ENCODE results near the gene SIVA1. TPM values are rescaled to one million over a fixed set of nuclear protein-coding genes. Genes with fewer than 3 reads are reported as not detected.

Gene SIVA1
- polyA plus RNA-seq, 1 donor from 2014 or later = 195 TPM

DNA sequence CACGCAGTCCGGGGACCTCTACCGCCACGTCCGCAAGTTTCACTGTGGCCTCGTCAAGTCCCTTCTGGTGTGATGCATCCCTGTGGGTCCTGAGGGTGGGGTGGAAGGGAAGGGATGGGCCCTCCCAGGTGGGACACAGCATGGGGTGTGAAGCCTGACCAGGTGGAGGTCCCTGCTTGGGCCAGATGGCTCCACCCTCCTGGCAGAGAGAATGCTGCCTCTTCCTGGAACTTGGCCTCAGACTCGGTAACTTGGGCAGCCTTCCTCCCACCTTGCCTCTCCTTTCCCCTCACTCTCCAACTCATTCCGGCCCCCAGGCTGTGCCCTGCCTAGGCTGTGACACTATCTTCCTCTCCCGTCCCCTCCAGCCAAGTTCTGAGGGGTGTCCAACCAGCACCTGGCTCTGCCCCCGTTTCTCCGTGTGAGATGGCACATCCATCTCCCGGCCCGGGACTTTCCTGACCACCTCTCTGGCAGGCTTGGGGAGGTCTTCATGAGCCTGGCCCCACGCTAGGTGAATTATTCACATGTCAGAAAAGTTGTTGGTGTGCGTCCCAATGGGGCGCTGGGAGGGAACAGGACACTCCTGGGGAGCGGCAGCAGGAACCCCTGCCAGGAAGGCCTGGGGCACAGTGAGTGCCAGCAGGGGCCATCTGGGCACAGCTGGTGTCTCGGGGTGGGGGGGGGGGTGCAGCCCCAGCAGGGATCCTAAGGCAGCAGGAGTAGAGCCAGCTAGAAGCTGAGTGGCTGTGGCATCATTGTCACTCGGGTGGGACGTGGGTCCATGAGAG lies 49.6 kb downstream of the SIVA1 start:
- Mint-ChIP-seq H3K4me3 (peak overlapping the region in 2 of 4 donors; percentile 67 to 81), H3K9me3 (no peaks in the 10 kb centered on the region), H3K27ac (peak overlapping the region in 1 of 3 donors; percentile 35), H3K4me1 (peaks cover 10 to 18% (median 16%) of the 10 kb centered on the region in 3 donors), H3K27me3 (no peaks in the 10 kb centered on the region), H3K36me3 (no peaks in the 10 kb centered on the region)

DNA sequence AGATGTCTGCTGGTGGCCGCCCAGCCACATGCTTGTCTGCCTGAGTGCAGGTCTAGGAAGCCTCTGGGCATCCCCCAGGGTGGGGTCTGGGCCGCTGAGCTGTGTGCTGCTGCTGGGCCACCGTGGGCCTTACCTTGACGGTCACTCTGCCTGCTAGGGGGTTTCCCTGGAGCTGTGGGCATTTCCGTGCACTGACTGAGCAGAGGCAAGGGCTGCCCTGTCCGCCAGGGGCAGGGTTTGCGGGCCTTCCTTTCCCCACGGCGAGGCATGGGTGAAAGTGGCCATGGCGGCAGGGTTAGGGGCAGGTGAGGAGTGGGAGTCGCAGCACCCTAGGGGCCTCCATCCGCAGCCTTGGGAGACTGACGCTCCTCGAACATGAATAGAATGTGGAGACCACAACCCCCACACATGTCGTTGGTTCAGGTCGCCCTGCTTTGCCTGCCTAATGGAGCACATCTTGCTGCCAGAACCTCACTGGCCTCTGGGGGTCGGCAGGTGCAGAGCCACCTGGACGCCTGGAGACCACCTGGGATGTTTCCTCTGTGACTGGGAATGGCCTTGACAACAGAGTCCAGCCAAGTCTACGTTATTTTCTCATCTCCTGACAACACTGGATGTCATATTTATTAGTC lies 50.4 kb downstream of the SIVA1 start:
- H3K27me3 Mint-ChIP-seq = no peaks in the 10 kb centered on the region
- no peaks in the 10 kb centered on the region for H3K36me3 Mint-ChIP-seq
- peaks cover 10 to 17% (median 11%) of the 10 kb centered on the region in 3 donors for H3K4me1 Mint-ChIP-seq
- peak overlapping the region in 2 of 4 donors; percentile 23 to 48 for H3K4me3 Mint-ChIP-seq
- no peaks in the 10 kb centered on the region for H3K9me3 Mint-ChIP-seq
- H3K27ac Mint-ChIP-seq = no peak overlapping the region

DNA sequence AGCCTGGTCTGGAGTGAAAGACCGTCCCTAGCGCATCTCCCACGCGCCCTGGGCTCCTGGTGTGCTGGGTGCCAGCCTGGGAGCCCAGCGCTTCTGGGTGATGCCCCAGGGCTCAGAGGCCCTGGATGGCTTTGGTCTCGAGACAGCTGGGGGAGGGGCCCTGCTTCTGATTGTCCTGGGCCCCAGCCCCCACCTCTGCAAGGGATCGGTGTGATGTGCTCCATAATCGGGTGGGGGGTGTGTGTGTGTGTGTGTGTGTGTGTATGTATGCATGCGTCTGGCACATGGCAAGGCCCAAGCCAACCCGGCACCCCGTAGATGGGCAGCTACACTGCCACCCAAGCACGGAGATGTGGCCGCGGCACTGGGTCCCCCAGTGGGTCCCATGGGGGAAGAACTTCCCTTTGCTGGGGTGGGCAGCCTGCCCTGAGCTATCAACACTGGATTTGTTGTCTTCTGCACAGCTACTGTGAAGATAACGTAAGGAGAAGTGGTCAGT lies 51.0 kb downstream of the SIVA1 start:
- no peaks in the 10 kb centered on the region for H3K27me3 Mint-ChIP-seq
- peaks cover 8 to 11% (median 11%) of the 10 kb centered on the region in 3 donors for H3K4me1 Mint-ChIP-seq
- no peaks in the 10 kb centered on the region for H3K9me3 Mint-ChIP-seq
- peak overlapping the region in 1 of 3 donors; percentile 91 for H3K27ac Mint-ChIP-seq
- no peaks in the 10 kb centered on the region for H3K36me3 Mint-ChIP-seq
- H3K4me3 Mint-ChIP-seq = peak overlapping the region in 1 of 4 donors; percentile 48

DNA sequence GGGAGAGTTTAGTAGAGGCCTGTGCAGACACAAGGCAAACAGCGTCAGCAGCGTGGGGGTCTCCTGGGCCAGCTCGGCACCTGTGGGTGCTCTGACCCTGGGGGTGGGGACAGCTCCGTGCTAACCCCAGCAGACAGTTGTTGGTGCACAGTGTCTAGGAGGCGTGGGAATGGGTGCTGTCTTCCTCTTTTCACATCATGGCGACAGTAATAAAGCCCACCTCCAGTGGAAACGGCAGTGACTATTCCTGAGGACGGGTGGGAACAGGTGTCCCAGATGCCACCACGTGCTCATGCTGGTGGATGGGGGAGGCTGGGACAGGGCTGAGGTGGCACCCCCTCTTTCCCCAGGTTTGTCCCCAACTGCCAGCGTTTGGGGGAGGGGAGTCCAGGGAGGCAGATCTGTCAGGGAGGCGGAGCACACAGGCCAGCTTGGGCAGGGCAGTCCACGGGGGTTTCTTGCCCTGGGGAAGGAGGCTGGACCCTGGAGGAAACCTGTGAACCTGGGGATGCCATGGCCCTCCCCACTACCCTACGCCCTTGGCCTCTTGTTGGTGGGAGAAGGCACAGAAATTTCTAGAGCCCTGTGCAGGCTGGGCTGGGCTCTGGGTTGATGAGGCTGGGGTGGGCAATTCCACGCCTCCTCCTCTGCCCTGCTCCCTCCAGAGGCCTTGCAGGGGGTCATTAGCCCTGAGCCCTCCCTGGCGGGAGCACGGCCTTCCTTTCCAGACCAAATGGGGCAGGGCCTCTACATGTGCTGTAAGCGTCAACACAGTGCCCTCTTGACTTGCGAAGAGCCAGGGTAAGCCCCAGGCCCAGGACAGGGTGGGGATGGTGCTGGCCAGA lies 51.8 kb downstream of the SIVA1 start:
- H3K9me3 Mint-ChIP-seq = no peaks in the 10 kb centered on the region
- H3K27ac Mint-ChIP-seq = peak overlapping the region in 1 of 3 donors; percentile 91
- H3K27me3 Mint-ChIP-seq = no peaks in the 10 kb centered on the region
- H3K36me3 Mint-ChIP-seq = no peaks in the 10 kb centered on the region
- peaks cover 3 to 8% (median 6%) of the 10 kb centered on the region in 3 donors for H3K4me1 Mint-ChIP-seq
- H3K4me3 Mint-ChIP-seq = peak overlapping the region in 1 of 4 donors; percentile 48

DNA sequence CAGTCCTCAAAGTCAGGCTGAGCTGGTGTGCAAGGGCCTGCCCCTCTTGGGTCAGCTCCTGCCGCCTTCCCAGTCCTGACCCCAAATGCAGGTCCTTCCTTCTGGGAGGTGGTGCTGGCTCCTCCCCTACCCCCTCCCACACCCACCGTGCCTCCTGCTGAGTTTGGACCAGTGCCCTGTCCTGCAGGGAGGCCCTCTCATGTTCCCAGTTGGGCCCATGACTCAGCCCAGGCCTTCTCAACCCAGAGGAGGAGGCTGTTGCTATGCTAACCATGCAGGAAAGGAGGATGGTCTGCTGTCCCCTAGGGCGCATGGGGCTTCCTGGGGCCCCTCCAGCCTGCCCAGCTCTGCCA lies 52.4 kb downstream of the SIVA1 start:
- no peak overlapping the region for H3K4me3 Mint-ChIP-seq
- H3K36me3 Mint-ChIP-seq = no peaks in the 10 kb centered on the region

DNA sequence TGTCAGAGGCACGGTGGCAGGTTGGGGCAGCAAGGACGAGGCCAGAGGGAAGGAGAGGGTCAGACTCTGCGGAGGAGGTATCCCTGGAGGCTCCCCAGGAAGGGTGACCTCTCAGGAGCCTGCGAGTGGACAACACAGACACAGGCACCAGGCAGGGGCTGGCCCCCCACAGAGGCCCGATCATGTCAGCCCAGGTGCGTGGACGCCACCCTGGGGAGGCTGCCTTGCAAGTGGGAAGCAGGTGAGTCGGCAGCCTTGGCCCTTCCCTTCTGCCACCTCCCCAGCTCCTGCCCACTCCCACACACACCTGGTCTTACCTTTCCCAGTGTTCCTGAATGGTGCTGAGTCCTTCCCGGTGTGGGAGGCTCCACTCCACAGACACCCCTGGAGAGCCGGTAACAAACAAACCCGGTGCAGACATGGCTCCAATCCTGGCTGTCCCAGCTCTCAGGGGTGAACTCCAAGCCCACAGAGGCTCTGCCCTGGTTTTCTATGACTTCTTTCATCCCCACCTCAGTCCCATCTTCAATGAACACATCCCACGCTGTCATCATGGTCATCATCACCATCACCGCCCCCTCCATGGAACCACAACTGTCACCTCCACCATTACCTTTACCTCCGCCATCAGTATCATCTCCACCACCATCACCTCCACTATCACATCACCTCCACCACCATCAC lies 53.1 kb downstream of the SIVA1 start:
- peaks cover 3 to 6% (median 5%) of the 10 kb centered on the region in 3 donors for H3K4me1 Mint-ChIP-seq
- H3K27ac Mint-ChIP-seq = no peak overlapping the region

More for the DNA sequence above, 52.4 kb downstream of the SIVA1 start:
- Mint-ChIP-seq H3K27me3 (no peaks in the 10 kb centered on the region), H3K27ac (no peak overlapping the region), H3K4me1 (peaks cover 3 to 6% (median 5%) of the 10 kb centered on the region in 3 donors), H3K9me3 (no peaks in the 10 kb centered on the region)

DNA sequence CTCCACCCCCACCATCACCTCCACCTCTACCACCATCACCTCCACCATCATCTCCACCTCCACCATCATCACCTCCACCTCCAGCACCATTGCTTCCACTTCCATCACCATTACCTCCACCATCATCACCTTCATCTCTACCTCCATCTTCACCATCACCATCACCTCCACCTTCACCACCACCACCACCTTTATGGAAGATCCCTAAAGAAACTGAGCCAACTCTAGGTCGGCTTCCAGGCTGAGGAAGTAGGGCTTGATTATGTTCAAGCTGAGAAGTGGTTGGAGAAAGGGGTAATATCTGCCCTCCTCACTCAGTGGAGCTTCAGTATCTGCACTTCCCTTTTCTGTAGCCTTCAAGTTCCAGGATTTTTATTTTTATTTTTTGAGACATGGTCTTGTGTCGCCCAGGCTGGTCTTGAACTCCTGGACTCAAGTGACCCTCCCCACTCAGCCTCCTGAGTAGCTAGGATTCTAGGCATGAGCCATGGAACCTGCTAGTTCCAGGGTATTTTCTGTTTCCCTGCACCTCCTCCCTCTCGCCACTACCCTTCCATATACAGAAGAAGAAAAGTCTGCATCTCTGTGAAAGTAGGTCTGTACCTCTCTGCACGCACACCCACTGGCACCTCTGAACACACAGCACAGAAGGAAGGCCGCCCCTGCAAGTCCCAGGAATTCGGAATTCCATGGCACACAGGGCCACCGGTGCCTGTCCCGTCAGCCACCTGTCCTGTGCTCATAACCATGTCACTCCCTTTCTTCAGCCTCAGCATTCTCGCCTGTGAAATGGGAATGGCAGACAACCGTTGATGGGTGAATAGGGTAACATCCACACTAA lies 53.9 kb downstream of the SIVA1 start:
- no peaks in the 10 kb centered on the region for H3K36me3 Mint-ChIP-seq
- H3K9me3 Mint-ChIP-seq = no peaks in the 10 kb centered on the region
- H3K4me1 Mint-ChIP-seq = peaks cover 3 to 6% (median 3%) of the 10 kb centered on the region in 3 donors
- H3K4me3 Mint-ChIP-seq = no peak overlapping the region
- peak overlapping the region in 1 of 3 donors; percentile 27 for H3K27ac Mint-ChIP-seq
- no peaks in the 10 kb centered on the region for H3K27me3 Mint-ChIP-seq

More for the DNA sequence above, 53.1 kb downstream of the SIVA1 start:
- Mint-ChIP-seq H3K9me3 (no peaks in the 10 kb centered on the region), H3K36me3 (no peaks in the 10 kb centered on the region), H3K4me3 (peak overlapping the region in 1 of 4 donors; percentile 28), H3K27me3 (no peaks in the 10 kb centered on the region)

DNA sequence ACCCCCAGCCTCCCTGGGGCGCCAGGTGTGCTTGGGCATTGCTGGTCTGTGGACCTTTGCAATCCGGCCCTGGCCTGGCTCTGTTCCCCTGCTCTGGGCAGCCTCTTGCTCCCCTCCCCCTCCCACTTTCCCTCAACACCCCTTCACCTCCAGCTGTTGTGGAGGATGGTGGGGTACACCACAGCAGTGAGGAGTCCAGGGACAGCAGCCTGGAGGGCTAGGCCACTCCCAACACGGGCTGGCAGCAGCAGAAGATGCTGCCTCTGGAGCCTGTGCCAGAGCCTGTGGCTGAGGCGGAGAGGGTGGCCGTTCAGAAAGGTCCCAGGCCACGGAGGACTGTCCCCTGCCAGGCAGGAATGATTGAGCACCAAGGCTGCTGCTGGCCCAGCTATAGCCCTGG lies 55.5 kb downstream of the SIVA1 start:
- Mint-ChIP-seq H3K4me3 (no peak overlapping the region), H3K27ac (no peak overlapping the region), H3K36me3 (no peaks in the 10 kb centered on the region), H3K9me3 (no peaks in the 10 kb centered on the region), H3K27me3 (no peaks in the 10 kb centered on the region), H3K4me1 (peaks cover 0 to 8% (median 5%) of the 10 kb centered on the region in 3 donors)

Other genes with a start within 250 kb of the SIVA1 start
- not detected for gene C14orf180, start 173.4 kb upstream of the SIVA1 start, polyA plus RNA-seq
- gene TMEM179, start 148.4 kb upstream of the SIVA1 start, polyA plus RNA-seq = not detected
- gene INF2, start 63.5 kb upstream of the SIVA1 start, polyA plus RNA-seq = 10.8 TPM
- not detected for gene ADSS1, start 28.9 kb upstream of the SIVA1 start, polyA plus RNA-seq
- 8.2 TPM for gene AKT1, start 42.6 kb downstream of the SIVA1 start, polyA plus RNA-seq
- gene ZBTB42, start 48.0 kb downstream of the SIVA1 start, polyA plus RNA-seq = 1.0 TPM
- gene CEP170B, start 112.1 kb downstream of the SIVA1 start, polyA plus RNA-seq = not detected
- 103 TPM for gene PLD4, start 171.7 kb downstream of the SIVA1 start, polyA plus RNA-seq
- gene AHNAK2, start 225.2 kb downstream of the SIVA1 start, polyA plus RNA-seq = 0.68 TPM
- 1.3 TPM for gene CLBA1, start 232.6 kb downstream of the SIVA1 start, polyA plus RNA-seq

All from IgD-negative memory B cell (primary cell).